IMR-90 (cell line): ENCODE results near the gene ZNF732. TPM values are rescaled to one million over a fixed set of nuclear protein-coding genes. Genes with fewer than 3 reads are reported as not detected.

ENCODE experiments used
- ATAC-seq: fragments of 200-7000 bp; cut with Tn5 transposase; 2 replicates; pipeline ENCODE4 v1.9.1; 2020; ENCODE audit warnings: low read depth, mild to moderate bottlenecking, moderate library complexity
- BruUV-seq: library from RNA; stranded (reverse); fragments of 400-500 nt; replicated peaks from 2 replicates; lab custom pipeline; 2021; lab: Mats Ljungman, UMichigan
- CTCF ChIA-PET: fragments of 300-600 bp; formaldehyde crosslinking; extraction: SDS; loops from one replicate; lab custom pipeline; 2021; ENCODE audit warnings: antibody characterized with exemption; lab: Yijun Ruan, JAX
- POLR2A ChIA-PET: fragments of 300-600 bp; sonication (Branson Sonifier 250); formaldehyde crosslinking; loops from one replicate; lab custom pipeline; 2022; ENCODE audit warnings: antibody characterized with exemption; ENCODE audit not compliant: unreplicated experiment; lab: Charles Lee
- DNase-seq: peaks from one replicate; pipeline ENCODE4 v3.0.0; 2013
- H2AFZ ChIP-seq: replicated peaks from 2 replicates; pipeline ENCODE3; 2013; ENCODE audit warnings: low read length, mild to moderate bottlenecking; ENCODE audit not compliant: poor library complexity
- H2AK5ac ChIP-seq: 2 replicates; pipeline ENCODE4 v1.6.1; 2013; ENCODE audit warnings: low read depth, low read length, inconsistent platforms
- H2AK9ac ChIP-seq: replicated peaks from 2 replicates; pipeline ENCODE3; 2013; ENCODE audit warnings: mild to moderate bottlenecking, low read depth, low read length, moderate library complexity; ENCODE audit not compliant: poor library complexity
- H2BK120ac ChIP-seq: 2 replicates; pipeline ENCODE4 v1.6.1; 2013; ENCODE audit warnings: low read depth, low read length, inconsistent platforms
- H2BK15ac ChIP-seq: 3 replicates; pipeline ENCODE4 v1.6.1; 2013; ENCODE audit warnings: low read depth, low read length, inconsistent platforms
- H2BK20ac ChIP-seq: 2 replicates; pipeline ENCODE4 v1.6.1; 2013; ENCODE audit warnings: low read depth, mild to moderate bottlenecking, inconsistent platforms, low read length, moderate library complexity
- H2BK5ac ChIP-seq: 2 replicates; pipeline ENCODE4 v1.6.1; 2013; ENCODE audit warnings: mild to moderate bottlenecking, low read depth, low read length, inconsistent platforms; ENCODE audit not compliant: poor library complexity, severe bottlenecking
- H3K14ac ChIP-seq: replicated peaks from 2 replicates; pipeline ENCODE4 v1.6.1; 2013; ENCODE audit warnings: low read depth, low read length, inconsistent platforms
- H3K18ac ChIP-seq: 2 replicates; pipeline ENCODE4 v1.6.1; 2013; ENCODE audit warnings: low read depth, low read length, control low read depth
- H3K23ac ChIP-seq: 2 replicates; pipeline ENCODE4 v1.6.1; 2013; ENCODE audit warnings: low read depth, low read length, inconsistent platforms
- H3K27ac ChIP-seq: 2 replicates; pipeline ENCODE4 v1.5.1; 2013; ENCODE audit warnings: mild to moderate bottlenecking, control low read depth, low read length; ENCODE audit not compliant: insufficient read depth
- H3K27me3 ChIP-seq: 2 replicates; pipeline ENCODE4 v1.6.1; 2013; ENCODE audit warnings: low read length; ENCODE audit not compliant: control insufficient read depth, insufficient read depth
- H3K36me3 ChIP-seq: 2 replicates; pipeline ENCODE4 v1.6.1; 2013; ENCODE audit warnings: low read length, mixed read lengths; ENCODE audit not compliant: control insufficient read depth, insufficient read depth
- H3K4ac ChIP-seq: 2 replicates; pipeline ENCODE4 v1.6.1; 2013; ENCODE audit warnings: low read depth, low read length, inconsistent platforms
- H3K4me1 ChIP-seq: 2 replicates; pipeline ENCODE4 v1.6.1; 2013; ENCODE audit warnings: low read length, mixed read lengths; ENCODE audit not compliant: control insufficient read depth, insufficient read depth
- H3K4me2 ChIP-seq: 2 replicates; pipeline ENCODE4 v1.6.1; 2013; ENCODE audit warnings: low read depth, mild to moderate bottlenecking, control low read depth, low read length, moderate library complexity
- H3K4me3 ChIP-seq: 2 replicates; pipeline ENCODE4 v1.5.1; 2013; ENCODE audit warnings: low read depth, mild to moderate bottlenecking, control low read depth, low read length, moderate library complexity; ENCODE audit not compliant: insufficient read depth
- H3K56ac ChIP-seq: 2 replicates; pipeline ENCODE4 v1.6.1; 2013; ENCODE audit warnings: low read length, inconsistent platforms; ENCODE audit not compliant: insufficient read depth; ENCODE audit errors: extremely low read depth
- H3K79me1 ChIP-seq, 2 experiments: 2 replicates each; pipeline ENCODE4 v1.6.1; 2013; ENCODE audit warnings: low read length in 2 of 2, inconsistent platforms in 1 of 2, low read depth in 1 of 2
- H3K9ac ChIP-seq: 2 replicates; pipeline ENCODE4 v1.6.1; 2013; ENCODE audit warnings: low read depth, low read length, control low read depth
- H3K9me1 ChIP-seq: 2 replicates; pipeline ENCODE4 v1.6.1; 2013; ENCODE audit warnings: low read length, inconsistent platforms; ENCODE audit not compliant: insufficient read depth
- H3K9me3 ChIP-seq: 2 replicates; pipeline ENCODE4 v1.6.1; 2013; ENCODE audit warnings: low read length; ENCODE audit not compliant: control insufficient read depth, insufficient read depth
- H4K20me1 ChIP-seq: 2 replicates; pipeline ENCODE4 v1.6.1; 2013; ENCODE audit warnings: low read length, inconsistent platforms; ENCODE audit not compliant: insufficient read depth
- H4K5ac ChIP-seq: 2 replicates; pipeline ENCODE4 v1.6.1; 2013; ENCODE audit warnings: mild to moderate bottlenecking, low read depth, low read length, control low read depth
- H4K8ac ChIP-seq, 2 experiments: 2 replicates each; pipeline ENCODE4 v1.6.1; 2013; ENCODE audit warnings: low read depth in 2 of 2, low read length in 2 of 2, control low read depth in 1 of 2, inconsistent platforms in 1 of 2
- H4K91ac ChIP-seq: 2 replicates; pipeline ENCODE4 v1.6.1; 2013; ENCODE audit warnings: low read depth, low read length, inconsistent platforms; ENCODE audit not compliant: insufficient read depth
- CEBPB ChIP-seq: IDR thresholded peaks from 2 replicates; pipeline ENCODE4 v1.6.1; 2012; ENCODE audit warnings: low read depth, low read length, improper control_type of control experiment
- FOS ChIP-seq: fragments of 150-350 bp; IDR thresholded peaks from 2 replicates; pipeline ENCODE4 v1.6.1; 2016; ENCODE audit warnings: low read depth, low read length
- MAFK ChIP-seq: IDR thresholded peaks from 2 replicates; pipeline ENCODE4 v1.6.1; 2012; ENCODE audit warnings: low read depth, low read length, improper control_type of control experiment
- RFX5 ChIP-seq: IDR thresholded peaks from 2 replicates; pipeline ENCODE4 v1.8.0; 2012; ENCODE audit warnings: low read depth, mild to moderate bottlenecking, low read length, moderate library complexity
- WGBS, 2 experiments: methylation state at CpG; one replicate each; pipeline versions ENCODE4 v1.1.5 to v1.1.7; 2013; ENCODE audit warnings: missing lambda C conversion rate in 2 of 2; ENCODE audit not compliant: insufficient read length in 1 of 2; ENCODE audit errors: extremely low coverage in 2 of 2; 5-methylcytosine and 5-hydroxymethylcytosine counted together
- dilution Hi-C: fragments of 300-500 bp; cut with HindIII; formaldehyde crosslinking; loops from one replicate; pipeline ENCODE4 v1.14.3; 2018; ENCODE audit warnings: low sequenced_read_pairs; ENCODE audit not compliant: unreplicated experiment
- in situ Hi-C: fragments of 300-500 bp; cut with MboI; formaldehyde crosslinking; loops from 3 replicates; pipeline ENCODE4 v1.14.3; 2019; ENCODE audit warnings: low sequenced_read_pairs, inconsistent platforms, mixed read lengths
- intact Hi-C: fragments of 100-400 bp; cut with micrococcal nuclease; formaldehyde crosslinking; loops from 2 replicates; pipeline ENCODE4 v1.10.0; 2022
- polyA plus RNA-seq, 3 experiments: library from polyadenylated mRNA; depleted of rRNA; stranded (reverse); fragments of >200 nt; gene quantifications; 2 replicates each; pipeline ENCODE4 v1.2.3, GENCODE V29; 2012; ENCODE audit warnings: low replicate concordance in 1 of 3
- total RNA-seq: library from RNA; depleted of rRNA; stranded (reverse); fragments of >200 nt; gene quantifications from 2 replicates; pipeline ENCODE4 v1.2.3, GENCODE V29; 2012

ZNF732 gene
- total and polyA plus RNA-seq, 2 of the 4 experiments (the other 2 are of a cell fraction) = under 0.01 TPM; not detected in 1

DNA sequence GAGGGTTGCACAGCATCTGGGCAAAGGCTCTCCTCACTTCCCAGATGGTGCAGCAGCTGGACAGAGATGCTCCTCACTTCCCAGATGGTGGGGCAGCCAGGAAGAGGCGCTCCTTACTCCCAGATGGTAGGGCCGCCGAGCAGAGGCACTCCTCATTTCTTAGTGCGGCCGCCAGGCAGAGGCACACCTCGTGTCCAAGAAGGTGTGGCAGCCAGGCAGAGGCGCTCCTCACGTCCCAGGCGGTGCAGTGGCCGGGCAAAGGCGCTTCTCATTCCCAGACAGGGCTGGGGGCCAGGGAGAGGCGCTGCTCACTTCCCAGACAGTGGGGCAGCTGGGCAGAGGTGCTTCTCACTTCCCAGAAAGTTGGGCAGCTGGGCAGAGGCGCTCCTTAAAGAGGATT lies 48.8 kb downstream of the ZNF732 start:
- Histone ChIP-seq H3K4me2 (no peak overlapping the region), H2BK120ac (no peak overlapping the region), H4K91ac (no peak overlapping the region), H2BK15ac (no peak overlapping the region), H2BK20ac (no peak overlapping the region), H2AFZ (no peak overlapping the region), H3K9me1 (no peaks in the 10 kb centered on the region), H3K4me1 (no peaks in the 10 kb centered on the region), H4K8ac (no peak overlapping the region), H3K9ac (no peak overlapping the region), H3K9me3 (peaks cover 32% of the 10 kb centered on the region), H3K27me3 (no peaks in the 10 kb centered on the region), H3K4ac (no peak overlapping the region), H2BK5ac (no peak overlapping the region), H3K79me1 (no peaks in the 10 kb centered on the region), H3K27ac (no peak overlapping the region), H3K18ac (no peak overlapping the region), H3K56ac (no peak overlapping the region), H4K20me1 (no peaks in the 10 kb centered on the region), H3K4me3 (no peak overlapping the region), H3K14ac (no peak overlapping the region), H3K23ac (no peak overlapping the region), H3K36me3 (no peaks in the 10 kb centered on the region), H2AK5ac (no peak overlapping the region), H4K5ac (no peak overlapping the region), H2AK9ac (no peak overlapping the region)
- ATAC-seq = no peak
- dilution Hi-C loops = no loop called here
- in situ Hi-C loops = no loop called here
- DNase-seq = no peak
- no peak for TF ChIP-seq RFX5
- no peak for TF ChIP-seq FOS
- no peak for TF ChIP-seq MAFK
- no peak for TF ChIP-seq CEBPB
- CTCF ChIA-PET = no interaction called here
- intact Hi-C loops = no loop called here
- POLR2A ChIA-PET = no interaction called here
- BruUV-seq = no TSS peak
- no CpG with 5 or more reads among the region's 13 CpGs for WGBS, 2 experiments
